ENCODE results near the gene DMAC2L. TPM values are rescaled to one million over a fixed set of nuclear protein-coding genes. Genes with fewer than 3 reads are reported as not detected.

The DMAC2L gene
- total RNA-seq, 1 experiment from 2014 or later, result 14.0 TPM

DNA sequence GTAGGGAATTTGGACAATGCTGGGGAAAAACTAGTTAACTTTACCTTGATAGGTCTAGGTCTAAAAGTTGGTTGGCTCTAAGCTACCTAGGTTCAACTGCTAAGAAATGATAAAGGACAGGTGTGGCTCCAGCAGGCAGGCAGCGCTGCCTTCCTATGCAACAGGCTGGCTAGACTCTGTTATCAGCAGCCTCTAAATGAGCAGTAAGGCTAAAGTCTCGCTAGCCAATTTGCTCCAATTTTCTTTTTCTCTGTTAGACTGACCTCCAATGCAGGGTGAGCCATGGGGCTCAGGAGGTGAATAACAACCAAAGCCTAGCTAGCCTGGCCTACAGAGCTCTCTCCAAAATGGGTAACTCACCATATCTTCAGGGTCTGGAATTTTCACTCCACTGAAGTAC, 26.5 kb downstream of the DMAC2L start:
- POLR2A ChIA-PET, result no interaction called here
- in situ Hi-C loops (cut with HindIII; ENCODE audit: low pct_unique_long_range_greater_than_20kb, low sequenced_read_pairs), result no loop called here
- no TSS peak for BruUV-seq (replicated peaks)
- ATAC-seq (no peak), DNase-seq (ENCODE audit: low read depth, low spot score) (no peak)
- TF ChIP-seq, protein P1, sequence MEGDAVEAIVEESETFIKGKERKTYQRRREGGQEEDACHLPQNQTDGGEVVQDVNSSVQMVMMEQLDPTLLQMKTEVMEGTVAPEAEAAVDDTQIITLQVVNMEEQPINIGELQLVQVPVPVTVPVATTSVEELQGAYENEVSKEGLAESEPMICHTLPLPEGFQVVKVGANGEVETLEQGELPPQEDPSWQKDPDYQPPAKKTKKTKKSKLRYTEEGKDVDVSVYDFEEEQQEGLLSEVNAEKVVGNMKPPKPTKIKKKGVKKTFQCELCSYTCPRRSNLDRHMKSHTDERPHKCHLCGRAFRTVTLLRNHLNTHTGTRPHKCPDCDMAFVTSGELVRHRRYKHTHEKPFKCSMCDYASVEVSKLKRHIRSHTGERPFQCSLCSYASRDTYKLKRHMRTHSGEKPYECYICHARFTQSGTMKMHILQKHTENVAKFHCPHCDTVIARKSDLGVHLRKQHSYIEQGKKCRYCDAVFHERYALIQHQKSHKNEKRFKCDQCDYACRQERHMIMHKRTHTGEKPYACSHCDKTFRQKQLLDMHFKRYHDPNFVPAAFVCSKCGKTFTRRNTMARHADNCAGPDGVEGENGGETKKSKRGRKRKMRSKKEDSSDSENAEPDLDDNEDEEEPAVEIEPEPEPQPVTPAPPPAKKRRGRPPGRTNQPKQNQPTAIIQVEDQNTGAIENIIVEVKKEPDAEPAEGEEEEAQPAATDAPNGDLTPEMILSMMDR (IDR thresholded peaks at IDR 0.05), result no peak
- TF ChIP-seq SIN3A (IDR thresholded peaks at IDR 0.05; ENCODE audit: borderline replicate concordance, insufficient read depth, low read depth, low read length) (no peak), TCF7L2 (IDR thresholded peaks at IDR 0.05; ENCODE audit: low read depth, low read length) (no peak), POLR2AphosphoS5 (IDR thresholded peaks at IDR 0.05; ENCODE audit: low read depth, low read length) (no peak)
- TF ChIP-seq, protein P2, sequence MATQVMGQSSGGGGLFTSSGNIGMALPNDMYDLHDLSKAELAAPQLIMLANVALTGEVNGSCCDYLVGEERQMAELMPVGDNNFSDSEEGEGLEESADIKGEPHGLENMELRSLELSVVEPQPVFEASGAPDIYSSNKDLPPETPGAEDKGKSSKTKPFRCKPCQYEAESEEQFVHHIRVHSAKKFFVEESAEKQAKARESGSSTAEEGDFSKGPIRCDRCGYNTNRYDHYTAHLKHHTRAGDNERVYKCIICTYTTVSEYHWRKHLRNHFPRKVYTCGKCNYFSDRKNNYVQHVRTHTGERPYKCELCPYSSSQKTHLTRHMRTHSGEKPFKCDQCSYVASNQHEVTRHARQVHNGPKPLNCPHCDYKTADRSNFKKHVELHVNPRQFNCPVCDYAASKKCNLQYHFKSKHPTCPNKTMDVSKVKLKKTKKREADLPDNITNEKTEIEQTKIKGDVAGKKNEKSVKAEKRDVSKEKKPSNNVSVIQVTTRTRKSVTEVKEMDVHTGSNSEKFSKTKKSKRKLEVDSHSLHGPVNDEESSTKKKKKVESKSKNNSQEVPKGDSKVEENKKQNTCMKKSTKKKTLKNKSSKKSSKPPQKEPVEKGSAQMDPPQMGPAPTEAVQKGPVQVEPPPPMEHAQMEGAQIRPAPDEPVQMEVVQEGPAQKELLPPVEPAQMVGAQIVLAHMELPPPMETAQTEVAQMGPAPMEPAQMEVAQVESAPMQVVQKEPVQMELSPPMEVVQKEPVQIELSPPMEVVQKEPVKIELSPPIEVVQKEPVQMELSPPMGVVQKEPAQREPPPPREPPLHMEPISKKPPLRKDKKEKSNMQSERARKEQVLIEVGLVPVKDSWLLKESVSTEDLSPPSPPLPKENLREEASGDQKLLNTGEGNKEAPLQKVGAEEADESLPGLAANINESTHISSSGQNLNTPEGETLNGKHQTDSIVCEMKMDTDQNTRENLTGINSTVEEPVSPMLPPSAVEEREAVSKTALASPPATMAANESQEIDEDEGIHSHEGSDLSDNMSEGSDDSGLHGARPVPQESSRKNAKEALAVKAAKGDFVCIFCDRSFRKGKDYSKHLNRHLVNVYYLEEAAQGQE (IDR thresholded peaks at IDR 0.05; ENCODE audit: insufficient read depth in 1 of 2, low read depth in 2 of 2, low read length in 1 of 2), result no peak
- Histone ChIP-seq H3K4me3 (ENCODE audit: low read depth in 2 of 2, low read length in 2 of 2) (no peak overlapping the region), H3K36me3 (ENCODE audit: control insufficient read depth, insufficient read depth, low read length) (no peaks in the 10 kb centered on the region), H3K27ac (ENCODE audit: low read length) (no peak overlapping the region), H3K27me3 (ENCODE audit: control insufficient read depth, insufficient read depth, low read length) (no peaks in the 10 kb centered on the region), H3K4me1 (ENCODE audit: control insufficient read depth, insufficient read depth, low read length) (peaks cover 7% of the 10 kb centered on the region), H3K9me3 (ENCODE audit: control insufficient read depth, insufficient read depth, low read depth, low read length) (no peaks in the 10 kb centered on the region)
- intact Hi-C loops (cut with micrococcal nuclease; ENCODE audit: unreplicated experiment), result no loop called here
- CTCF ChIA-PET, result no interaction called here

DNA sequence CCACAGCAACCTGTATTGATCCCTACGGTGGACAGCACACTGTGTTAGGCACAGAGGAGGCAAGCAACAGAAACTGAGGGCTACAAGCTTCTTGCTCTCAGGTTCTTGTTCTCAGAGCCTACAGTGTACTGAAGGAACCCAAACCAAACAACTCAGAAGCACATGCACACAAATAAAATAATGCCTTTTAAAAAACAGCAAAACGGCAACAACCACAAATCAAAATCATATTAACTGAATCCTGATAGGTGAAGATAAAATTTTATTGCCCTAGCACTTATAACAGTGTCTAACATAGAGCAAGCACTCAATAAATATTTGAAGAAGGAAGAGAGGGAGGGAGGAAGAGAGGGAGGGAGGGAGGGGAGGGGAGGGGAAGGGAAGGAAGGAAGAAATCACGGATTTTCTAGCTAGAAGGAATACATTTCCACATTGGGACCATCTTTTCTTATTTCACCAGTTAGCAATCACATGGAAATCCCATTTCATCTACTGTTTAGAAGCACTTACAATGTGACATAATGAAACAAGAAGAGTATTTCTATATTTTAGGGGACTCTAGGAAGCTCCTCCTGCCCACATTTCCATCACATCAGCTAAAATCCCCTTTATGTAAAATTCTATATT, 27.2 kb downstream of the DMAC2L start:
- no TSS peak for BruUV-seq (replicated peaks)
- intact Hi-C loops (cut with micrococcal nuclease; ENCODE audit: unreplicated experiment) (no loop called here), in situ Hi-C loops (cut with HindIII; ENCODE audit: low pct_unique_long_range_greater_than_20kb, low sequenced_read_pairs) (no loop called here)
- Histone ChIP-seq H3K9me3 (ENCODE audit: control insufficient read depth, insufficient read depth, low read depth, low read length) (no peaks in the 10 kb centered on the region), H3K4me1 (ENCODE audit: control insufficient read depth, insufficient read depth, low read length) (peaks cover 7% of the 10 kb centered on the region), H3K36me3 (ENCODE audit: control insufficient read depth, insufficient read depth, low read length) (no peaks in the 10 kb centered on the region), H3K4me3 (ENCODE audit: low read depth in 2 of 2, low read length in 2 of 2) (no peak overlapping the region), H3K27ac (ENCODE audit: low read length) (no peak overlapping the region), H3K27me3 (ENCODE audit: control insufficient read depth, insufficient read depth, low read length) (no peaks in the 10 kb centered on the region)
- DNase-seq (ENCODE audit: low read depth, low spot score) (no peak), ATAC-seq (no peak)
- TF ChIP-seq, protein P2 (IDR thresholded peaks at IDR 0.05; ENCODE audit: insufficient read depth in 1 of 2, low read depth in 2 of 2, low read length in 1 of 2), result no peak
- TF ChIP-seq POLR2AphosphoS5 (IDR thresholded peaks at IDR 0.05; ENCODE audit: low read depth, low read length) (no peak), TCF7L2 (IDR thresholded peaks at IDR 0.05; ENCODE audit: low read depth, low read length) (no peak), SIN3A (IDR thresholded peaks at IDR 0.05; ENCODE audit: borderline replicate concordance, insufficient read depth, low read depth, low read length) (no peak)
- TF ChIP-seq, protein P1 (IDR thresholded peaks at IDR 0.05), result no peak
- POLR2A ChIA-PET, result no interaction called here
- CTCF ChIA-PET, result no interaction called here
